ENCODE measurements around the gene ZNF783. TPM values are rescaled to one million over a fixed set of nuclear protein-coding genes. Genes with fewer than 3 reads are reported as not detected.
A peak's percentile ranks its signal among the peaks of the same experiment; 100 is the strongest.

Gene ZNF783
- total and polyA plus RNA-seq, 9 of the 15 experiments (the other 6 are each of a cell fraction or from before 2014, with no cell fraction given): 0.66 to 11.2 (median 5.4) TPM

DNA sequence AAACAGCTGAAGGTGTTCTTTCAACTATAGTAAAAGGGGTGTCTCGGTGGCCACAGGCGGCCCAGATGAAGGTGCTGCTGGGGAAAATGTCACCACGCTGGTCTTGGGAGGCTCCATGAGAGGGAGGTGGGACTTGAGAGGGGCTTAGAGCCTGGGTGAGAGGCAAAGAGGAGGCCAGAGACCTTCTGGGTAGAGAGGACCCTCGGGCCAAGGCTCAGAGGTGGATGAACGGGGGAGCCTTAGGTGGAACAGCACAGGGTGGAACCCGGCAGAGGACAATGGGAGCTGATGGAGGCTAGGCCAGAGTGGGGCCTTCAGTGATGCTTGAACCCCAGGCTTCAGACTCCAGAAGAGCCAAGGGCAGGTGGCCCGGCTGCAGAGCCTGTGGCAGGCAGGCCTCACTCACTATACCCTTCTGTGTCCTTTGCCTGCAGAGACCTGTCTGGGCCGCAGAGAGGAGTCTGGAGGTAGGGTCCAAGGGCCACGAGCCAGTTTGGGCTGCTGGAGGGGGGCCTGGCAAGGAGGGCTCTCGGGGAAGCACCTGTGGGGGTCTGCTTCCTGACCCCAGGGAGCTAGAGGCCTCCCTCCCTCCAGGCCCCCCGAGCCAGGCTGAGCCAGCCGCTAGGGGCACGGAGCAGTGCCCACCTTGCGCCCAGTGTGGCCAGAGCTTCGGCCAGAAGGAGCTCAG lies 32.1 kb downstream of the ZNF783 start:
- 23% methylated on average over 15 of the region's 15 CpGs for WGBS (ENCODE audit: insufficient coverage, low coverage, missing lambda C conversion rate)
- FAIRE-seq: no peak
- no peaks in the 10 kb centered on the region for H3K36me3 ChIP-seq (ENCODE audit: control insufficient read depth, insufficient read depth, low read length)
- peaks cover 6 to 61% of the 10 kb centered on the region in 2 experiments; a peak in 4 of 5 replicates for H3K27me3 ChIP-seq (ENCODE audit: control insufficient read depth in 2 of 2, insufficient read depth in 2 of 2, low read length in 2 of 2)
- peak overlapping the region in 1 of 2 experiments; percentile 29; a peak in 1 of 4 replicates for H3K9ac ChIP-seq (ENCODE audit: insufficient read depth in 1 of 2, low read depth in 2 of 2, low read length in 2 of 2)
- ATAC-seq: no peak
- no peak overlapping the region for H3K27ac ChIP-seq (ENCODE audit: extremely low read depth, low read depth, low read length)
- 0 out of 2 replicates have a peak, but pooled peaks cover 5% of the 10 kb centered on the region for H4K20me1 ChIP-seq (replicated peaks; ENCODE audit: control insufficient read depth, insufficient read depth, low read length)
- POLR2A ChIA-PET: no interaction called here
- BruUV-seq (replicated peaks): no TSS peak
- DNase-seq (ENCODE audit: extremely low read depth in 1 of 4, low spot score in 3 of 4): no peak
- peaks cover 0 to 8% of the 10 kb centered on the region in 2 experiments; a peak in 1 of 5 replicates for H3K4me1 ChIP-seq (replicated peaks in 1 of 2; ENCODE audit: control insufficient read depth in 2 of 2, insufficient read depth in 2 of 2, low read length in 2 of 2)
- TF ChIP-seq NR2F6 (CRISPR knock-in tag; IDR thresholded peaks at IDR 0.05) (no peak), ZNF232 (CRISPR knock-in tag; IDR thresholded peaks at IDR 0.05) (no peak), DLX4 (CRISPR knock-in tag; IDR thresholded peaks at IDR 0.05) (no peak), ETV5 (CRISPR knock-in tag; IDR thresholded peaks at IDR 0.05; ENCODE audit: low read depth) (no peak), HEY1 (CRISPR knock-in tag; IDR thresholded peaks at IDR 0.05; ENCODE audit: borderline replicate concordance) (no peak), TAL1 (IDR thresholded peaks at IDR 0.05) (no peak), PRMT5 (CRISPR knock-in tag; IDR thresholded peaks at IDR 0.05) (no peak), PRPF4 (IDR thresholded peaks at IDR 0.05; ENCODE audit: insufficient read depth, low read depth, low read length, poor library complexity, severe bottlenecking) (no peak), NFE2 (IDR thresholded peaks at IDR 0.05; ENCODE audit: low read depth) (no peak), ZNF274 (IDR thresholded peaks at IDR 0.05; ENCODE audit: borderline replicate concordance, low read depth, low read length) (no peak), KAT7 (CRISPR knock-in tag; IDR thresholded peaks at IDR 0.05; ENCODE audit: borderline replicate concordance) (no peak), JUN (IDR thresholded peaks at IDR 0.05; ENCODE audit: borderline replicate concordance, low read depth, low read length) (no peak), JUN (CRISPR knock-in tag; IDR thresholded peaks at IDR 0.05; ENCODE audit: borderline replicate concordance) (no peak), TEAD2 (tag; IDR thresholded peaks at IDR 0.05) (no peak), NCOA1 (IDR thresholded peaks at IDR 0.05; ENCODE audit: low read depth) (no peak), THRB (CRISPR knock-in tag; conservative IDR thresholded peaks at IDR 0.05) (no peak)
- TF ChIP-seq, protein P1, sequence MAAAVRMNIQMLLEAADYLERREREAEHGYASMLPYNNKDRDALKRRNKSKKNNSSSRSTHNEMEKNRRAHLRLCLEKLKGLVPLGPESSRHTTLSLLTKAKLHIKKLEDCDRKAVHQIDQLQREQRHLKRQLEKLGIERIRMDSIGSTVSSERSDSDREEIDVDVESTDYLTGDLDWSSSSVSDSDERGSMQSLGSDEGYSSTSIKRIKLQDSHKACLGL (CRISPR knock-in tag; IDR thresholded peaks at IDR 0.05; ENCODE audit: borderline replicate concordance, poor library complexity, severe bottlenecking): no peak
- H3K79me2 ChIP-seq (ENCODE audit: control insufficient read depth, insufficient read depth, low read length): no peaks in the 10 kb centered on the region
- H3K4me2 ChIP-seq (ENCODE audit: insufficient read depth, low read length): no peak overlapping the region
- CTCF ChIA-PET (ENCODE audit: low intra/inter-chr PET ratio): interaction anchor here (1.3 kb wide), 1 partner anchor 128 kb away, joined by 4 read pairs; no protein-coding TSS in a partner anchor
- in situ Hi-C loops (cut with MboI) (no loop called here), intact Hi-C loops (cut with micrococcal nuclease) (no loop called here)
- H3K4me3 ChIP-seq: no peak overlapping the region
- no peak overlapping the region for H2AFZ ChIP-seq (ENCODE audit: low read depth, low read length)
- H3K9me1 ChIP-seq (ENCODE audit: control insufficient read depth, insufficient read depth, low read length): peaks cover 4% of the 10 kb centered on the region
- no peaks in the 10 kb centered on the region for H3K9me3 ChIP-seq (replicated peaks; ENCODE audit: control insufficient read depth, insufficient read depth, low read depth, low read length)
